Neural cell (in vitro differentiated cells): ENCODE data around the gene UTP14C. TPM values are rescaled to one million over a fixed set of nuclear protein-coding genes. Genes with fewer than 3 reads are reported as not detected.

Experiments
- H2AFZ ChIP-seq: fragments of 200-600, 300-800 bp; sonication (generic), shearing (Covaris generic); 2 replicates; pipeline ENCODE4 v1.6.0; 2014; ENCODE audit warnings: low read depth, mild to moderate bottlenecking, antibody characterized with exemption, low read length, moderate library complexity
- H3F3A ChIP-seq: fragments of 200-600 bp; shearing (Covaris generic); 2 replicates; pipeline ENCODE4 v1.6.1; 2016; ENCODE audit warnings: mild to moderate bottlenecking, moderate library complexity, mixed read lengths, antibody characterized with exemption, low read length; ENCODE audit not compliant: insufficient read depth, poor library complexity, severe bottlenecking
- H3K27ac ChIP-seq: fragments of 200-600, 300-800 bp; sonication (generic), shearing (Covaris generic); 2 replicates; pipeline ENCODE4 v1.5.1; 2014; ENCODE audit warnings: mild to moderate bottlenecking, low read length, moderate library complexity
- H3K27me3 ChIP-seq: fragments of 300-800, 200-600 bp; sonication (generic), shearing (Covaris generic); 2 replicates; pipeline ENCODE4 v1.6.0; 2014; ENCODE audit warnings: mild to moderate bottlenecking, low read depth, low read length, moderate library complexity; ENCODE audit not compliant: insufficient read depth
- H3K36me3 ChIP-seq: fragments of 300-800, 200-600 bp; sonication (generic), shearing (Covaris generic); 2 replicates; pipeline ENCODE4 v1.5.1; 2014; ENCODE audit warnings: mild to moderate bottlenecking, antibody characterized with exemption, low read length, moderate library complexity; ENCODE audit not compliant: insufficient read depth
- H3K4me2 ChIP-seq: fragments of 300-800, 200-600 bp; sonication (generic), shearing (Covaris generic); 2 replicates; pipeline ENCODE4 v1.6.0; 2014; ENCODE audit warnings: mild to moderate bottlenecking, low read length
- H3K4me3 ChIP-seq: fragments of 300-800, 200-600 bp; sonication (generic), shearing (Covaris generic); 2 replicates; pipeline ENCODE4 v1.5.1; 2014; ENCODE audit warnings: mild to moderate bottlenecking, low read length, moderate library complexity
- H3K79me2 ChIP-seq: fragments of 200-600 bp; shearing (Covaris generic); replicated peaks from 2 replicates; pipeline ENCODE4 v1.6.0; 2014; ENCODE audit warnings: mild to moderate bottlenecking, low read length, moderate library complexity; ENCODE audit not compliant: insufficient read depth
- H3K9ac ChIP-seq: fragments of 300-800, 200-600 bp; sonication (generic), shearing (Covaris generic); 2 replicates; pipeline ENCODE4 v1.6.1; 2016; ENCODE audit warnings: mild to moderate bottlenecking, low read length, mixed read lengths
- H3K9me2 ChIP-seq: fragments of 200-600 bp; shearing (Covaris generic); 2 replicates; pipeline ENCODE4 v1.6.1; 2016; ENCODE audit warnings: mild to moderate bottlenecking, low read length, mixed read lengths; ENCODE audit not compliant: insufficient read depth
- H3K9me3 ChIP-seq: fragments of 200-600, 300-800 bp; sonication (generic), shearing (Covaris generic); 2 replicates; pipeline ENCODE4 v1.6.1; 2016; ENCODE audit warnings: mild to moderate bottlenecking, mixed run types, low read length, moderate library complexity, mixed read lengths
- H4K20me1 ChIP-seq: fragments of 200-600 bp; shearing (Covaris generic); 2 replicates; pipeline ENCODE4 v1.6.1; 2016; ENCODE audit warnings: mild to moderate bottlenecking, mixed run types; ENCODE audit not compliant: insufficient read depth
- EP300 ChIP-seq: fragments of 450-650 bp; conservative IDR thresholded peaks from 2 replicates; pipeline ENCODE4 v1.6.1; 2014; ENCODE audit warnings: antibody characterized with exemption, mild to moderate bottlenecking, moderate library complexity; ENCODE audit not compliant: poor library complexity, severe bottlenecking
- EZH2 ChIP-seq: fragments of 200-600, 300-800 bp; shearing (Covaris generic), sonication (generic); IDR thresholded peaks from 2 replicates; pipeline ENCODE4 v1.6.1; 2014; ENCODE audit warnings: antibody characterized with exemption, low read length, borderline replicate concordance, mild to moderate bottlenecking; ENCODE audit not compliant: insufficient read depth, poor library complexity, severe bottlenecking
- MXI1 ChIP-seq: fragments of 450-650 bp; conservative IDR thresholded peaks from 2 replicates; pipeline ENCODE4 v1.6.1; 2014; ENCODE audit warnings: antibody characterized with exemption, mild to moderate bottlenecking; ENCODE audit not compliant: poor library complexity, severe bottlenecking
- RAD21 ChIP-seq: fragments of 450-650 bp; conservative IDR thresholded peaks from 2 replicates; pipeline ENCODE4 v1.6.1; 2014; ENCODE audit warnings: antibody characterized with exemption, mild to moderate bottlenecking, moderate library complexity
- SMC3 ChIP-seq: fragments of 450-650 bp; conservative IDR thresholded peaks from 2 replicates; pipeline ENCODE4 v1.6.1; 2014; ENCODE audit warnings: antibody characterized with exemption, mild to moderate bottlenecking, moderate library complexity; ENCODE audit not compliant: poor library complexity
- TAF1 ChIP-seq: IDR thresholded peaks from 2 replicates; pipeline ENCODE4 v1.6.1; 2012; ENCODE audit warnings: low read depth
- polyA plus RNA-seq: library from polyadenylated mRNA; depleted of rRNA; stranded (reverse); fragments of >200 nt; gene quantifications from 2 replicates; pipeline ENCODE4 v1.2.3, GENCODE V29; 2014
- TF ChIP-seq, protein P1 (sequence below): fragments of 450-650 bp; IDR thresholded peaks from 2 replicates; pipeline ENCODE4 v1.5.1; 2014; ENCODE audit warnings: antibody characterized with exemption, mild to moderate bottlenecking, moderate library complexity; ENCODE audit not compliant: poor library complexity, severe bottlenecking
- TF ChIP-seq, protein P2 (sequence below): IDR thresholded peaks from 2 replicates; pipeline ENCODE4 v1.6.1; 2012; ENCODE audit warnings: borderline replicate concordance

Gene UTP14C
- polyA plus RNA-seq, 1 donor from 2014 or later = 16.3 TPM

DNA sequence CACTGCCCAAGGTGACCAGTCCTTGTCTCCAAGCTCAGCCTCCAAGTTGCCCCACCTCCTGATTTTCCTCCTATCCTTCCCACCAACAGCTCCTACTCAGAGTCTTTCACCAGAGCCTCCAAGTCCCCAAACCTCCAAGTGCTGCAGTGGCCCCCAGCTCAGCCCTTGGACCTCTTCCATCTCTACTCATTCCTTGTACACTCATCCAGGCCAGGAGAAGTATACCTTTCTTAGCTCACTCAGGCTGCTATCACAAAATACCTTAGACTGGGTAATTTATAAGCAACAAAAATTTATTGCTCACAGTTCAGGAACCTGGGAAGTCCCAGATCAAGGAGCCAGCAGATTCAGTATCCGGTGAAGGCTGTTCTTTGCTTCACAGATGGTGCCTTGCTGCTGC, 24.6 kb upstream of the UTP14C start:
- H3K9me3 ChIP-seq = no peaks in the 10 kb centered on the region
- no peak overlapping the region for H3K4me2 ChIP-seq
- no peaks in the 10 kb centered on the region for H3K27me3 ChIP-seq
- no peak for TF ChIP-seq EZH2
- TF ChIP-seq, protein P1, sequence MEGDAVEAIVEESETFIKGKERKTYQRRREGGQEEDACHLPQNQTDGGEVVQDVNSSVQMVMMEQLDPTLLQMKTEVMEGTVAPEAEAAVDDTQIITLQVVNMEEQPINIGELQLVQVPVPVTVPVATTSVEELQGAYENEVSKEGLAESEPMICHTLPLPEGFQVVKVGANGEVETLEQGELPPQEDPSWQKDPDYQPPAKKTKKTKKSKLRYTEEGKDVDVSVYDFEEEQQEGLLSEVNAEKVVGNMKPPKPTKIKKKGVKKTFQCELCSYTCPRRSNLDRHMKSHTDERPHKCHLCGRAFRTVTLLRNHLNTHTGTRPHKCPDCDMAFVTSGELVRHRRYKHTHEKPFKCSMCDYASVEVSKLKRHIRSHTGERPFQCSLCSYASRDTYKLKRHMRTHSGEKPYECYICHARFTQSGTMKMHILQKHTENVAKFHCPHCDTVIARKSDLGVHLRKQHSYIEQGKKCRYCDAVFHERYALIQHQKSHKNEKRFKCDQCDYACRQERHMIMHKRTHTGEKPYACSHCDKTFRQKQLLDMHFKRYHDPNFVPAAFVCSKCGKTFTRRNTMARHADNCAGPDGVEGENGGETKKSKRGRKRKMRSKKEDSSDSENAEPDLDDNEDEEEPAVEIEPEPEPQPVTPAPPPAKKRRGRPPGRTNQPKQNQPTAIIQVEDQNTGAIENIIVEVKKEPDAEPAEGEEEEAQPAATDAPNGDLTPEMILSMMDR = no peak
- TF ChIP-seq TAF1 = no peak
- no peak for TF ChIP-seq MXI1
- TF ChIP-seq EP300 = no peak
- no peak for TF ChIP-seq RAD21
- no peak for TF ChIP-seq SMC3
- TF ChIP-seq, protein P2, sequence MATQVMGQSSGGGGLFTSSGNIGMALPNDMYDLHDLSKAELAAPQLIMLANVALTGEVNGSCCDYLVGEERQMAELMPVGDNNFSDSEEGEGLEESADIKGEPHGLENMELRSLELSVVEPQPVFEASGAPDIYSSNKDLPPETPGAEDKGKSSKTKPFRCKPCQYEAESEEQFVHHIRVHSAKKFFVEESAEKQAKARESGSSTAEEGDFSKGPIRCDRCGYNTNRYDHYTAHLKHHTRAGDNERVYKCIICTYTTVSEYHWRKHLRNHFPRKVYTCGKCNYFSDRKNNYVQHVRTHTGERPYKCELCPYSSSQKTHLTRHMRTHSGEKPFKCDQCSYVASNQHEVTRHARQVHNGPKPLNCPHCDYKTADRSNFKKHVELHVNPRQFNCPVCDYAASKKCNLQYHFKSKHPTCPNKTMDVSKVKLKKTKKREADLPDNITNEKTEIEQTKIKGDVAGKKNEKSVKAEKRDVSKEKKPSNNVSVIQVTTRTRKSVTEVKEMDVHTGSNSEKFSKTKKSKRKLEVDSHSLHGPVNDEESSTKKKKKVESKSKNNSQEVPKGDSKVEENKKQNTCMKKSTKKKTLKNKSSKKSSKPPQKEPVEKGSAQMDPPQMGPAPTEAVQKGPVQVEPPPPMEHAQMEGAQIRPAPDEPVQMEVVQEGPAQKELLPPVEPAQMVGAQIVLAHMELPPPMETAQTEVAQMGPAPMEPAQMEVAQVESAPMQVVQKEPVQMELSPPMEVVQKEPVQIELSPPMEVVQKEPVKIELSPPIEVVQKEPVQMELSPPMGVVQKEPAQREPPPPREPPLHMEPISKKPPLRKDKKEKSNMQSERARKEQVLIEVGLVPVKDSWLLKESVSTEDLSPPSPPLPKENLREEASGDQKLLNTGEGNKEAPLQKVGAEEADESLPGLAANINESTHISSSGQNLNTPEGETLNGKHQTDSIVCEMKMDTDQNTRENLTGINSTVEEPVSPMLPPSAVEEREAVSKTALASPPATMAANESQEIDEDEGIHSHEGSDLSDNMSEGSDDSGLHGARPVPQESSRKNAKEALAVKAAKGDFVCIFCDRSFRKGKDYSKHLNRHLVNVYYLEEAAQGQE = no peak
- H3K4me3 ChIP-seq = no peak overlapping the region
- no peak overlapping the region for H2AFZ ChIP-seq
- H3K9me2 ChIP-seq = no peaks in the 10 kb centered on the region
- no peaks in the 10 kb centered on the region for H4K20me1 ChIP-seq
- no peaks in the 10 kb centered on the region for H3K36me3 ChIP-seq
- no peak overlapping the region for H3K27ac ChIP-seq
- H3K9ac ChIP-seq = no peak overlapping the region
- H3K79me2 ChIP-seq = peaks cover 3% of the 10 kb centered on the region
- no peaks in the 10 kb centered on the region for H3F3A ChIP-seq

DNA sequence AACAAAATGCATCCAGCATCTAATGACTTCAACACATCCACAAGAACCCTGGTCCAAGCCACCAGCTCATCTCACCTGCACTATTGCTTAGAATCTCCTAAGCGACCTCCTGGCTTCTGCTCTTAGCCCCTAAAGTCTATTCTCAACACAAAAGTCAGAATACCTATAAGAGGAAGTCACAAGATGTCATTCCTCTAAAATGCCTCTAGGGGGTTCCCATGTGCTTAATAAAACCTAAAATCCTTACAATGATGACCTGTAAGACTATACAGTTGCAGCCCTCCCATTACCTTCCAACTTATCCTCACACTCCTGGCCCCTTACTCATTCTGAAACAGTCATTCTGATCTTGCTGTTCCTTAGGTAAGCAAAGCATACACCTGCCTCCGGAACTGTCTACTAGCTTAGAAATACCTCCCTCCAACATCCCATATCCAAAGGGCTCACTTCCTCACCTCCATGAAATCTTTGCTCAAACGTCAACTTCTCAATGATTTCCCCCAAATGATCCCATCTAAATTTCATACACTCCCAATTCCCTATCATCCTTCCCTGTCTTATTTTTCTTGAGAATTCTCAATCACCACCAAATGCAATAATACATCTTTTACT, 23.3 kb upstream of the UTP14C start:
- H3K9me3 ChIP-seq = no peaks in the 10 kb centered on the region
- H3K79me2 ChIP-seq = peaks cover 3% of the 10 kb centered on the region
- no peaks in the 10 kb centered on the region for H3K27me3 ChIP-seq
- H3K27ac ChIP-seq = no peak overlapping the region
- TF ChIP-seq, protein P1 = peak; percentile 50
- TF ChIP-seq MXI1 = no peak
- H3K36me3 ChIP-seq = no peaks in the 10 kb centered on the region
- H4K20me1 ChIP-seq = no peaks in the 10 kb centered on the region
- H3K4me2 ChIP-seq = no peak overlapping the region
- no peak overlapping the region for H2AFZ ChIP-seq
- H3K9ac ChIP-seq = no peak overlapping the region
- no peaks in the 10 kb centered on the region for H3F3A ChIP-seq
- H3K4me3 ChIP-seq = no peak overlapping the region
- H3K9me2 ChIP-seq = no peaks in the 10 kb centered on the region
